ENCODE results near the gene RIPPLY1. TPM values are rescaled to one million over a fixed set of nuclear protein-coding genes. Genes with fewer than 3 reads are reported as not detected.

The RIPPLY1 gene
- polyA plus RNA-seq, 1 of the 3 experiments (the other 2 are of a cell fraction), result 0.08 TPM

- ChIA-PET POLR2A (no interaction called here), CTCF (interaction anchor here (0.7 to 1.7 kb wide), 6 partner anchors 11 to 55 kb away, joined by 3 to 11 read pairs (median 3); no protein-coding TSS in a partner anchor)
- peaks cover 0 to 13% of the 10 kb centered on the region in 2 experiments; a peak in 3 of 4 replicates for H3K4me1 ChIP-seq (ENCODE audit: control insufficient read depth in 1 of 2, insufficient read depth in 2 of 2, low read depth in 1 of 2, low read length in 1 of 2)
- no peak overlapping the region for H3K4me3 ChIP-seq (ENCODE audit: low read depth in 2 of 2, low read length in 1 of 2)
- no peak for DNase-seq
- no peaks in the 10 kb centered on the region for H4K20me1 ChIP-seq (ENCODE audit: insufficient read depth)
- no peak overlapping the region for H3K9ac ChIP-seq
- H3K27me3 ChIP-seq (ENCODE audit: insufficient read depth), result peaks cover 11% of the 10 kb centered on the region; the same call in 1 of the 2 replicates
- H3F3A ChIP-seq (replicated peaks; ENCODE audit: insufficient read depth), result no peaks in the 10 kb centered on the region
- 0 out of 4 replicates have a peak overlapping the region, but pooled peaks of 1 of the 2 experiments have one; percentile 3 for H3K27ac ChIP-seq (ENCODE audit: low read depth in 2 of 2, low read length in 1 of 2)
- no peak overlapping the region for H3K4me2 ChIP-seq
- no peaks in the 10 kb centered on the region for H3K36me3 ChIP-seq (replicated peaks in 1 of 2; ENCODE audit: control insufficient read depth in 1 of 2, insufficient read depth in 2 of 2, low read length in 1 of 2)
- 43% methylated on average over 6 of the region's 6 CpGs for WGBS (ENCODE audit: low lambda C conversion rate)
- TF ChIP-seq RCOR1 (IDR thresholded peaks at IDR 0.05; ENCODE audit: low read length) (no peak), ELF1 (IDR thresholded peaks at IDR 0.05) (peak; percentile 36; the same call in 1 of the 2 replicates), IRF3 (IDR thresholded peaks at IDR 0.05; ENCODE audit: low read depth, low read length) (no peak), YY1 (IDR thresholded peaks at IDR 0.05; ENCODE audit: low read depth) (peak; percentile 90), TEAD4 (IDR thresholded peaks at IDR 0.05; ENCODE audit: borderline replicate concordance, insufficient read depth) (peak; percentile 74), GATA2 (CRISPR knock-in tag; IDR thresholded peaks at IDR 0.05) (no peak)
- H3K9me3 ChIP-seq, result no peaks in the 10 kb centered on the region
- H3K9me2 ChIP-seq, result no peaks in the 10 kb centered on the region
- H2AFZ ChIP-seq (ENCODE audit: low read depth), result no peak overlapping the region; the same call in 1 of the 2 replicates
- H3K79me2 ChIP-seq (ENCODE audit: insufficient read depth), result no peaks in the 10 kb centered on the region
Measured at GRCh38 chrX:106897259-106897658, 5.9 kb downstream of the RIPPLY1 start.

- Histone ChIP-seq H3K27me3 (ENCODE audit: insufficient read depth) (peaks cover 24% of the 10 kb centered on the region), H3K36me3 (replicated peaks in 1 of 2; ENCODE audit: control insufficient read depth in 1 of 2, insufficient read depth in 2 of 2, low read length in 1 of 2) (no peaks in the 10 kb centered on the region), H2AFZ (ENCODE audit: low read depth) (no peak overlapping the region; the same call in 1 of the 2 replicates), H3F3A (replicated peaks; ENCODE audit: insufficient read depth) (no peaks in the 10 kb centered on the region), H3K9me2 (no peaks in the 10 kb centered on the region), H3K79me2 (ENCODE audit: insufficient read depth) (no peaks in the 10 kb centered on the region), H3K4me1 (ENCODE audit: control insufficient read depth in 1 of 2, insufficient read depth in 2 of 2, low read depth in 1 of 2, low read length in 1 of 2) (peaks cover 0 to 13% of the 10 kb centered on the region in 2 experiments; a peak in 3 of 4 replicates), H3K9me3 (no peaks in the 10 kb centered on the region), H3K4me2 (peak overlapping the region; percentile 58), H4K20me1 (ENCODE audit: insufficient read depth) (no peaks in the 10 kb centered on the region), H3K27ac (ENCODE audit: low read depth in 2 of 2, low read length in 1 of 2) (peak overlapping the region in 1 of 2 experiments; percentile 40; a peak in 2 of 4 replicates), H3K4me3 (ENCODE audit: low read depth in 2 of 2, low read length in 1 of 2) (no peak overlapping the region), H3K9ac (no peak overlapping the region)
- POLR2A ChIA-PET, result no interaction called here
- CTCF ChIA-PET, result interaction anchor here (0.7 to 5.0 kb wide), 29 partner anchors 9 to 1000 kb away, joined by 3 to 35 read pairs (median 4); partner anchors contain the start of genes CLDN2 and RIPPLY1
- 15% methylated on average over 3 of the region's 3 CpGs for WGBS (ENCODE audit: low lambda C conversion rate)
- no peak for DNase-seq
- no peak for TF ChIP-seq SMC3 (IDR thresholded peaks at IDR 0.05; ENCODE audit: low read depth, low read length)
- no peak for TF ChIP-seq USF1 (IDR thresholded peaks at IDR 0.05; ENCODE audit: borderline replicate concordance, low read depth)
- TF ChIP-seq NRF1 (IDR thresholded peaks at IDR 0.05; ENCODE audit: low read depth, low read length), result no peak
- TF ChIP-seq POLR2AphosphoS5 (IDR thresholded peaks at IDR 0.05; ENCODE audit: low read depth, low read length), result no peak
- TF ChIP-seq USF2 (IDR thresholded peaks at IDR 0.05; ENCODE audit: borderline replicate concordance, low read depth, low read length), result no peak
- TF ChIP-seq EP300 (IDR thresholded peaks at IDR 0.05; ENCODE audit: borderline replicate concordance in 1 of 2, low read depth in 1 of 2, low read length in 1 of 2), result peak in 1 of 2 experiments; percentile 77; a peak in 2 of 4 replicates
- peak; percentile 57 for TF ChIP-seq JUND (IDR thresholded peaks at IDR 0.05)
- TF ChIP-seq RFX5 (IDR thresholded peaks at IDR 0.05; ENCODE audit: low read length), result no peak
- TF ChIP-seq GABPA (IDR thresholded peaks at IDR 0.05; ENCODE audit: low read depth), result no peak
- TF ChIP-seq MEF2A (IDR thresholded peaks at IDR 0.05; ENCODE audit: borderline replicate concordance, low read depth), result no peak
- TF ChIP-seq MXI1 (IDR thresholded peaks at IDR 0.05; ENCODE audit: low read depth, low read length), result no peak
- TF ChIP-seq NFIC (IDR thresholded peaks at IDR 0.05; ENCODE audit: borderline replicate concordance), result peak; percentile 77
- no peak for TF ChIP-seq CHD2 (IDR thresholded peaks at IDR 0.05; ENCODE audit: low read length, partially characterized antibody)
- no peak for TF ChIP-seq YY1 (IDR thresholded peaks at IDR 0.05; ENCODE audit: low read depth)
- TF ChIP-seq RAD21 (IDR thresholded peaks at IDR 0.05; ENCODE audit: low read length), result no peak
- TF ChIP-seq TAF1 (IDR thresholded peaks at IDR 0.05; ENCODE audit: borderline replicate concordance, low read depth, low read length), result no peak
- TF ChIP-seq GATA2 (CRISPR knock-in tag; IDR thresholded peaks at IDR 0.05), result no peak
- no peak for TF ChIP-seq FOXM1 (IDR thresholded peaks at IDR 0.05; ENCODE audit: low read depth)
- TF ChIP-seq FOSL2 (IDR thresholded peaks at IDR 0.05; ENCODE audit: borderline replicate concordance, low read depth), result peak; percentile 70
- TF ChIP-seq ELF1 (IDR thresholded peaks at IDR 0.05), result no peak
- peak; percentile 54 for TF ChIP-seq TEAD4 (IDR thresholded peaks at IDR 0.05; ENCODE audit: borderline replicate concordance, insufficient read depth)
- TF ChIP-seq RCOR1 (IDR thresholded peaks at IDR 0.05; ENCODE audit: low read length), result no peak
- no peak for TF ChIP-seq IRF3 (IDR thresholded peaks at IDR 0.05; ENCODE audit: low read depth, low read length)
- TF ChIP-seq MAX (IDR thresholded peaks at IDR 0.05; ENCODE audit: low read depth), result no peak
Measured at GRCh38 chrX:106894978-106895452, 8.1 kb downstream of the RIPPLY1 start.

Measured in SK-N-SH (cell line).